ENCODE results near the gene VWA1.

GRCh38 chr1:1434824-1435105 is 725 bp upstream of the VWA1 start:
- TF ChIP-seq, protein P1, sequence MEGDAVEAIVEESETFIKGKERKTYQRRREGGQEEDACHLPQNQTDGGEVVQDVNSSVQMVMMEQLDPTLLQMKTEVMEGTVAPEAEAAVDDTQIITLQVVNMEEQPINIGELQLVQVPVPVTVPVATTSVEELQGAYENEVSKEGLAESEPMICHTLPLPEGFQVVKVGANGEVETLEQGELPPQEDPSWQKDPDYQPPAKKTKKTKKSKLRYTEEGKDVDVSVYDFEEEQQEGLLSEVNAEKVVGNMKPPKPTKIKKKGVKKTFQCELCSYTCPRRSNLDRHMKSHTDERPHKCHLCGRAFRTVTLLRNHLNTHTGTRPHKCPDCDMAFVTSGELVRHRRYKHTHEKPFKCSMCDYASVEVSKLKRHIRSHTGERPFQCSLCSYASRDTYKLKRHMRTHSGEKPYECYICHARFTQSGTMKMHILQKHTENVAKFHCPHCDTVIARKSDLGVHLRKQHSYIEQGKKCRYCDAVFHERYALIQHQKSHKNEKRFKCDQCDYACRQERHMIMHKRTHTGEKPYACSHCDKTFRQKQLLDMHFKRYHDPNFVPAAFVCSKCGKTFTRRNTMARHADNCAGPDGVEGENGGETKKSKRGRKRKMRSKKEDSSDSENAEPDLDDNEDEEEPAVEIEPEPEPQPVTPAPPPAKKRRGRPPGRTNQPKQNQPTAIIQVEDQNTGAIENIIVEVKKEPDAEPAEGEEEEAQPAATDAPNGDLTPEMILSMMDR (IDR thresholded peaks at IDR 0.05) = no peak
- TF ChIP-seq EZH2phosphoT487 (IDR thresholded peaks at IDR 0.05) = no peak
